ENCODE results near the gene MRPL41.

Gene MRPL41

GRCh38 chr9:137586854-137587253, 35.2 kb downstream of the MRPL41 start:
- TF ChIP-seq, protein P1, sequence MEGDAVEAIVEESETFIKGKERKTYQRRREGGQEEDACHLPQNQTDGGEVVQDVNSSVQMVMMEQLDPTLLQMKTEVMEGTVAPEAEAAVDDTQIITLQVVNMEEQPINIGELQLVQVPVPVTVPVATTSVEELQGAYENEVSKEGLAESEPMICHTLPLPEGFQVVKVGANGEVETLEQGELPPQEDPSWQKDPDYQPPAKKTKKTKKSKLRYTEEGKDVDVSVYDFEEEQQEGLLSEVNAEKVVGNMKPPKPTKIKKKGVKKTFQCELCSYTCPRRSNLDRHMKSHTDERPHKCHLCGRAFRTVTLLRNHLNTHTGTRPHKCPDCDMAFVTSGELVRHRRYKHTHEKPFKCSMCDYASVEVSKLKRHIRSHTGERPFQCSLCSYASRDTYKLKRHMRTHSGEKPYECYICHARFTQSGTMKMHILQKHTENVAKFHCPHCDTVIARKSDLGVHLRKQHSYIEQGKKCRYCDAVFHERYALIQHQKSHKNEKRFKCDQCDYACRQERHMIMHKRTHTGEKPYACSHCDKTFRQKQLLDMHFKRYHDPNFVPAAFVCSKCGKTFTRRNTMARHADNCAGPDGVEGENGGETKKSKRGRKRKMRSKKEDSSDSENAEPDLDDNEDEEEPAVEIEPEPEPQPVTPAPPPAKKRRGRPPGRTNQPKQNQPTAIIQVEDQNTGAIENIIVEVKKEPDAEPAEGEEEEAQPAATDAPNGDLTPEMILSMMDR (IDR thresholded peaks at IDR 0.05) = no peak

DNA sequence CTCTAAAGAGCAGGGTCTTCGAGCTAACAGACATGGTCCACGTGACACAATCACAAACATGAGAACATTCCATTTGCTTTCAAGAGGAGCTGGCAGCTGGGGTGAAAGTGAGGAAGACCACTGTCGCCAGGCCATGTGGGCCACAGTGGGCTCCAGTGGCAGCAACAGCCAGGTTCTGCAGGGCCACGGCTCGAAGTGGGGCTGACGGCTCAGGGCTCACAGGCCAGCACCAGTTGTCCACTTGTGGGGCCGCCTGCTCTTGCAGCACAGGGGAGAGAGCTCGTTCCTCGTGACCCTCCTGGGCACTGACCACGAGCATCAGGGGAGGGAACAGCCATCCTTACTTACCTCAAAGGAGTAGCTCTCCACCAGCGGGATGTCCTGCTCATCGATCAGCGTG, 36.6 kb downstream of the MRPL41 start:
- TF ChIP-seq, protein P1 (IDR thresholded peaks at IDR 0.05) = no peak

DNA sequence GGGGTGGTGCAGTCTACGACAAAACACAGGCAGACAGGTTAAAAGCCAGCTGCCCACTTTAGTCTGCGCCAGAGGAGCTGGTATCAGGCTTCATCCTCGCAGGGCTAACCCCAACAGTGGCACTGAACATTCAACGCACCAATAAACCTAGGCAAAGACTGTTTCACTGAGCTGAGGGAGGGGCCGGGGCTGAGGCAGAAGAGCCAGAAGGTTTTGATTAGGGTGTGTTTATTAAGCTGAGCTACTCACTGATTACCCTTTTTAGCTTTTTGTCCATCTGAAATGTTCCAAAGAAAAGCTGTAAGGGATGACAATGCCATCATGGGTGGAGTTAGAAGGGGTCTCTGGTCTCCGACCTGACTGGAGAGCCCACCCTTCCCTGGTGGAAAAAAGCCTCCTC, 37.2 kb downstream of the MRPL41 start:
- TF ChIP-seq, protein P1 (IDR thresholded peaks at IDR 0.05) = no peak

- TF ChIP-seq, protein P1 (IDR thresholded peaks at IDR 0.05) = no peak
Observed at GRCh38 chr9:137589441-137590122, 37.9 kb downstream of the MRPL41 start.

GRCh38 chr9:137590123-137590468, 38.4 kb downstream of the MRPL41 start:
- TF ChIP-seq, protein P1 (IDR thresholded peaks at IDR 0.05) = no peak

- TF ChIP-seq, protein P1 (IDR thresholded peaks at IDR 0.05) = no peak
Observed at GRCh38 chr9:137590469-137591383, 39.0 kb downstream of the MRPL41 start, which contains the start of gene ZMYND19. TSS of gene ZMYND19 (minus strand) at chr9:137590512. CDS start at chr9:137590263, 249 bp downstream.

DNA sequence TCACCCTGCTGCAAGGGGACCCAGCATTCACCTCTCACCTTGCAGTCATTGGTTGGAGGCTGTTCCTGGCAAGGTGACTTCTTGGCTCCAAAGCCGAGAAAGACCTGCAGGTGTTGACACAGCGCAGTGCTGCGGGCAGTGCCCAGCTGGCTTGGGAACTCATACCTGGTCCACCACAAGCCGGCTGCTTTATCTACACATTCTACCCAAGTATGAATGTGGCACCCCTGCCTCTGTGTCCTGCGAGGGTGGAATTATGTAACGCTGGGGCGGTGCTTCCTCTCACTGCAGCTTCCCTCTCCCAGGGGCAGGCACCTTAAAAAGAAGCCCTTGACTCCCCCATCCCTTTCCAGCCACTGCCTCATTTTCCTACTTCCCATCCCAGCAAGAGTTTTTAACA, 41.1 kb downstream of the MRPL41 start:
- TF ChIP-seq, protein P1 (IDR thresholded peaks at IDR 0.05) = no peak

All from LNCAP (cell line).